ENCODE measurements around the gene TRAPPC12.
"Not testable (repeated sequence)": the region's sequence is repeated elsewhere in the genome, so short reads cannot be mapped to it uniquely, and the experiment has no call there.

The TRAPPC12 gene

GRCh38 chr2:3433776-3434400 lies 54.4 kb downstream of the TRAPPC12 start:
- DNase-seq = no peak

DNA sequence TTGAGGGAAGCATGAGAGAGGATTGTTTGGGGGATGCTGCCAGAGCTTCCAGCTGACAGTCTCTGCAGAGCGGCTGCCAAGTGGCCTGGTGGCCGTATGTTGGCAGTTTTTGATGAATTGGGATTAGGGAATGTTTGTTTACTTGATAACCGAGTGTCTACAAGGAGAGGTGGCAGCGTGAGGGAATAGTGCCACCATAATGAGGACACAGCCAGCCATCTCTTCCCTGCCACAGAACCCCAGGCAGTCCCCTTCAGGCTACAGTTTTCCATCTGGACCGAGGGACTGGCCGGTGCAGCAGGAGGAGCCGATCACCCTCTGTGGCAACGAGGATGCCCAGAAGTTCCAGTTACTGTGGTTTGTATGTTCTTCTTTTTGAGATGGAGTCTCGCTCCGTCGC lies 55.2 kb downstream of the TRAPPC12 start:
- no peak for DNase-seq

GRCh38 chr2:3435445-3435844 lies 56.0 kb downstream of the TRAPPC12 start:
- DNase-seq = no peak

DNA sequence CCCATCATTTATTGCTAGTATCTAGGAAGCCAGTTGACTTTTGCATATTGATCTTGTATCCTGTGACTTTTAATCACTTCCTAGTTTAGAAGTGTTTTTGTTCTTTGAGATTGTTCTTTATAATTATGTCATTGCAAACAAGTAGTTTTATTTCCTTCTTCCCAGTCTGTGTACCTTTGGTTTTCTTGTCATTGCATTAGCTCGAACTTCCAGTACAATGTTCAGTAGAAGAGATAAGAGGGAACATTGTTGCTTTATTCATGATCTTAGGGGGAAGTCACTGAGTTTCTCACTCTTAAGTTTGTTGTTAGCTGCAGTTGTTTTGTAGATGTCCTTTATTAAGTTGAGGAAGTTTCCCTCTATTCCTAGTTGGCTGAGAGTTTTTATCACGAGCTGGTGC lies 61.0 kb downstream of the TRAPPC12 start:
- no peak for DNase-seq

DNA sequence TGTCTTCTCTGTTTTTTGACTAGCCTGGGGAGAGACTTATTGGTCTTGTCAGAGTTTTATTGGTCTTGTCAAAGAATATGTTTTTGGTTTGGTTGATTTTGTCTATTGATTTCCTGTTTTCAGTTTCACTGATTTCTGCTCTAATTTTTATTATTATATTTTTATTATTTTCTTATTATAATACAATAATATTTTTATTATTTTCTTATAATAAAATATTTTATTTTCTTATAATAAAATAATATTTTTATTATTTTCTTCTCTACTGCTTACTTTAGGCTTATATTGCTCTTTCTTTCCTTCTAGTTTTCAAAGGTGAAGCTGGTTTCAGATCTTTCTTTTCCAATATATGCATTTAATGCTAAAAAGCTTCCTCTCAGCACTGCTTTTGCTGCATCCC lies 62.0 kb downstream of the TRAPPC12 start:
- DNase-seq = no peak

GRCh38 chr2:3442185-3442584 lies 62.7 kb downstream of the TRAPPC12 start:
- DNase-seq = no peak

- no peak for DNase-seq
These were observed 63.6 kb downstream of the TRAPPC12 start for GRCh38 chr2:3443083-3443482.

DNA sequence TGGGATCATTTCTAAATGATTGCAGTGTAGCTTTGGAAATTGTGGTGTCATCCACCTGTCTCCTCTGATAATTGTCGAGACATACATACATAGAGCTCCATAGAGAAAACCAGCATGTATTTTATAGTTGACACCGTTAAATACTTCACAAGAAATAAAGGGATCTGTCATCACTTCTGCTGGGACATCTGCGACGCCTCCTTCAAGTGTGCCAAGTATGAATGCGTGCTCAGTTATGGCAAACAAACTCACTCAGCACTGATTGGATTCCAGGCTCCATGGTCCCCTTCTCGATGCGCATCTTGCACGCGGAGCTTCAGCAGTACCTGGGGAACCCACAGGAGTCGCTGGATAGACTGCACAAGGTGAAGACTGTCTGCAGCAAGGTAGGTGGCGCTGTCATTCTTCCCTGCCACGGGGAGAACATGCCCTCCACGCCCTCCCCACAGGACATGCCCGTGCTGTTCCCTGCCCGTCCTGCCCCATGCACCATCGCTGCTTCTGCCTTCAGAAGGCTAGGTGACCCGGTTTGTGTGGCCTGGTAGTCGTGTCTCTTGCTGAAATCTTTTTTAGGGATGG lies 64.1 kb downstream of the TRAPPC12 start:
- no peak for DNase-seq

GRCh38 chr2:3445891-3446290 lies 66.4 kb downstream of the TRAPPC12 start:
- no peak for DNase-seq

GRCh38 chr2:3446381-3446780 lies 66.9 kb downstream of the TRAPPC12 start:
- no peak for DNase-seq

DNA sequence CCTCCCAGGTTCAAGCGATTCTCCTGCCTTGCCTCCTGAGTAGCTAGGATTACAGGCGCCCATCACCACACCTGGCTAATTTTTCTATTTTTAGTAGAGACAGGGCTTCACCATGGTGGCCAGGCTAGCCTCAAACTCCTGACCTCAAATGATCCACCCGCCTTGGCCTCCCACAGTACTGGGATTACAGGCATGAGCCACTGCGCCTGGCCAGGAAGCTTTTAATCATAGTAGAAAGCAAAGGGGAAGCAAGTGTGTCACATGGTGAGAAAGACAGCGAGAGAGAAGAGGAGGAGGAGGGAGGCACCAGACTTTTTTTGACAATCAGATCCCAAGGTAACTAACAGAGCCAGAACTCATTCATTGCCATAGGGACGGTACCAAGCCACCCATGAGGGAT lies 67.7 kb downstream of the TRAPPC12 start:
- not testable (repeated sequence) for DNase-seq

DNA sequence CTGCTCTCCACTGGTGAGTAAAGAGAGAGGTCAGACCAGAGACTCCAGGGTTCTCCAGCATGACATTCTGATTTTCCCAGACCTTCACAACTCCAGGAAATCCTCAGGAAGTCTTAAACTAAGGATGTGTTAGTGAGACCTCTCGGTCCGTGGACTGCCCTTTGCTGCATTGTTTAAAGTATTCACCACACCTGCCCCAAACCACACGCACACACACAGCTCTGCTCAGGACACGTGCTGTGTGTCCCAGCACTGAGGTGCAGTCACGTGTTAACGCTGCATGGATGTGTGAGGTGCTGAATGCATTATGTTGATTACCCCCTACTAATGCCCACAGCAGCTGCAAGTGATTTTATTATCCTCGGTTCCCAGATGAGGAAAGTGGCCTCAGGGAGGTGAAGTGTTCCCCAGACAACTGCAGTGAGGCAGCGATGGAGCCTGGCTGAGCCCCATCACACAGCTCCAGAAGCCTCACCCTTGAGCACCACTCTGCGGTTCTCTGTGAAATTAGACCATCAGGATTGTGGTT lies 68.4 kb downstream of the TRAPPC12 start:
- DNase-seq = no peak

DNA sequence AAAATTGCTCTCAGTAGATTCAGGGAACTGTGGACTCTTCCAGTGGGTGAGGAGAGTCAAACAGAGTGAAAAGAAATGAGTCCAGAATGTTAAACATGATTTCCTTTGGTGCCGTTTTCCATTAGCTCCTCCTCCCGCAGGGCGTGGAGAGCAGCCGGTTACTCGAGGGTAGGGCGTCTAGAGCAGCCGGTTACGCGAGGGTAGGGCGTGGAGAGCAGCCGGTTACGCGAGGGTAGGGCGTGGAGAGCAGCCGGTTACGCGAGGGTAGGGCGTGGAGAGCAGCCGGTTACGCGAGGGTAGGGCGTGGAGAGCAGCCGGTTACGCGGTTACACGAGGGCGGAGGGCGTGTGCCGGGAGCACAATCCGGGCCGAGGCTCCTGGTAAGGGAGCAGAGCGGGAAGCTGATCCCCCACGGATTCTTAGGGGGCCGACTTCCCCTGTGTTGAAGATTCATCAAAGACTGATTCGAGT lies 69.0 kb downstream of the TRAPPC12 start:
- DNase-seq = not testable (repeated sequence)

DNA sequence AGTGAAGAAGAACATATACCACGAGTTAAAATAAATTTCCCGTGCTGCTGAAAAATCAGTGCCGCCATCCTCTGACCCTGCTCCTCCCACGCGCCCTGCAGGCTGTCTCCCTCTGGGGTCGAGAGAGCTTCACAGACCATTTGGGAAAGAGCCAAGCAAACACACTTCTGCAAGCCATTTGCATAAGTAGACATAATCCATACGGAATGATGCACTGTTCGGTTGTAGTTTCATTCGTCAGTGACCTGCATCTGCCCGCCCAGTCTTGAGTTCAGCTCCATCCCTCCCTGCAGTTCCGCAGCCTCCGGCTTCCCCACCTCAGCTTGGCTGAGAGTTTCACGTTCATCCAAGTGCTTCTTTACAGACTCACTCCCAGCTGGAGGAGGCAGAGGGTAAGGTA lies 69.6 kb downstream of the TRAPPC12 start:
- DNase-seq = no peak

- DNase-seq = no peak
These were observed 70.4 kb downstream of the TRAPPC12 start for GRCh38 chr2:3449936-3450335.

GRCh38 chr2:3450385-3451010 lies 71.0 kb downstream of the TRAPPC12 start:
- no peak for DNase-seq

DNA sequence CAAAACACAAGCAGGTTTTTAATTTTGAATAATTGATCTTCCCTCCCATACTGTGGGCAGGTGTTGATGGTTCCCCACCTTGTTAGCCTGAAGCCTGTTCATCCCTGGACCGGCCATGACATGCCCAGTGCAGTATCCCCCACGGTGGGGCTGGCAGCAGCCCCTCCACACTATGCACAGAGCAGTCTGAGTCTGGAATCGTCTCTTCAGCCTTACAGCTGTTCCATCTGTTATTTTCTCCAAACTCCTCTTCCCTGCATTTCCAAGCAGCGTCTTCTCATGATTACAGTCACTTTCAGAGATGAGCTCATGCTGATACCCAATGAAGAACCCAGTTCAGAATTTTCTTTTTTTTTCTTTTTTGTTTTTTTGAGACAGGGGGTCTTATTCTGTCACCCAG lies 71.7 kb downstream of the TRAPPC12 start:
- DNase-seq = no peak

- no peak for DNase-seq
These were observed 72.6 kb downstream of the TRAPPC12 start for GRCh38 chr2:3451926-3452671.

DNA sequence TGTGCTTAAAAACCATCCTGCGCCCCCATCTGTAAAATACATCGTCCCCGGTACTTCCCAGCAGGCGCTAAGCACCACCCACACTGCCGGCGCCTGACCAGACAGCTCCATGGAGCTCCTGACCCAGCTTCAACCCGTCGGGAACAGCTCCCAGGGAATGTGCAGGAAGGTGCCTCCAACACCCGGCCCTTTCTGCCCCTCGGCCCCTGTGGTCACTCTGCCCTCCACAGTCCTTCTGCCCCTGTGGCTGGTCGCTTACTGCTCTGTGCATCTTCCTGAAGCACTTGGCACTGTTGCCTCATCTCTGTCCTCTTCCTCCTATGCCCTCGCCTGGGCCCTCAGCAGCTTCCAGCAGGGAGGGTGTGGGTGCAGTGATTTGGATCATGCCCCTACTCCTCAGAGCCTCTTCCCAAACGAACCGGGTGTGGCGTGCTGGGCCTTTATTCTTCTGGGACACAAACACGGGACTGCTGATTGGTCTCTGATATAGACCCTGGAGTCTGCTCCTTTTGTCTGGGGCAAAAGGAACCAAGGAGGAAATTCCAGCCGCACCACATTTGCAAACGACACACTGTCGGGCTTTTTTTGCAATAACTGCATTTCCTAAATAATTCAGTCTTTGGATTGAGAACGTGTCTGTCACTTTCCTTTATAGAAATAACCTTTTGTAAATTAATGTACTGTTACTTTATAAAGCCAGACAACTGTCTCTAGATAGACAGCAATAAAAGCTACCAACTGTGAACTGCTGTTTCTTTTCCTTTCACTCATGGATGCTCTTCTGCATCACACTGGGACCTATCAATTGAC lies 73.9 kb downstream of the TRAPPC12 start:
- DNase-seq = no peak

DNA sequence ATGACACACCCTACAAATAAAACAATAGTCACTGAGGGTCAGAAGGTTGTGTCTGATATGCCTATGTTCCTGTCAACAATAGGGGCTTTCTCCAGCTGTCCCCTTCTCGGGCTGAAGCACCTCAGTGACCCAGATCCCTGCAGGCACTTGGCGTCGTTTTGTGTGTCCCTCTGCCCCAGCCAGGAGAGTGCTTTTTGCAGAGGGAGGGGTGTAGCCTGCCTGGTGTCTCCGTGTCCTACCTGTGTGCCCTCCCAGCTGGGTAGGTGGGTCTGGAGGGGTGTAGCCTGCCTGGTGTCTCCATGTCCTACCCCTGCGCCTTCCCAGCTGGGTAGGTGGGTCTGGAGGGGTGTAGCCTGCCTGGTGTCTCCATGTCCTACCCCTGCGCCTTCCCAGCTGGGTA lies 74.5 kb downstream of the TRAPPC12 start:
- not testable (repeated sequence) for DNase-seq

DNA sequence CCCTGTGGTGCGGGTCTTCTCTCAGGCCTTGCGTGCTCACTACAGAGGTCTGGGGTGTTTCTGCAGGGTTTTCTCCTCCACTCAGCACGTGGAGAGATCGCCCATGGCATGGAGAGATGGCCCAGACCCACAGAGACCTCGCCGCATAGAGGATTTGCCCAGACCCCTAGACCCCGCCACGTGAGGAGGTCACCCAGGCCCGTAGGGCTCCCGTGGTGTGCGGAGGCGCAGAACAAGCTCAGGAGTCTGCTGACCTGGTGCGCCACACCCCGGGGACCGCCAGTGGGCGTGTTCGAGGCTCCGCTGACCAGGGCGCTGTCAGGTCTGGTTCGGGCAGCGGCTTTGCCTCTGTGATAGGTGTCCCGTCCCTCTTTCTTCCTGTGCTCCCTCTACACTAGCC lies 75.3 kb downstream of the TRAPPC12 start:
- no peak for DNase-seq

- DNase-seq = no peak
These were observed 76.6 kb downstream of the TRAPPC12 start for GRCh38 chr2:3456125-3456524.

All from KG1 (cell line).